ENCODE measurements around the gene RNF151.
A peak's percentile ranks its signal among the peaks of the same experiment; 100 is the strongest.
"Not testable (repeated sequence)": the region's sequence is repeated elsewhere in the genome, so short reads cannot be mapped to it uniquely, and the experiment has no call there.

RNF151 gene

DNA sequence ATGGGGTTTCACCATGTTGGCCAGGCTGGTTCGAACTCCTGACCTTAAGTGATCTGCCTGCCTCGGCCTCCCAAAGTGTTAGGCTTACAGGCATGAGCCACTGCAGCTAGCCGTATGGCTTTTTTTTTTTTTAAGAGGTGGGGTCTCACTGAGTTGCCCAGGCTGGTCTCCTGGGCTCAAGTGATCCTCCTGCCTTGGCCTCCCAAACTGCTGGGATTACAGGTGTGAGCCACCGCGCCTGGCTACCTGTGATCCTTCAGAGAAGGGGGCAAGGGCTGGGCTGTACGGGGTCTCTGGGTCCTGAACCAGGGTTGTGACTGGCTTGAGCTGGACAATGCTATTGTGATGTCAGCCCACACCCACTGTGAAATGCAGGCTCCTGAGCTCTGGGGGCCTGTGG is at the start of gene RNF151:
Gene RNF151 (plus strand): TSS at position 397 of the 400 bp plus-strand sequence. CDS start 26 bp downstream, outside the sequence.
- DNase-seq (ENCODE audit: low read depth in 2 of 2) = no peak

- no peak for DNase-seq (ENCODE audit: low read depth in 2 of 2)
Measured at GRCh38 chr16:1917056-1917664, 49.5 kb upstream of the RNF151 start.

GRCh38 chr16:1917665-1918350 is 48.8 kb upstream of the RNF151 start:
- no peak for DNase-seq (ENCODE audit: low read depth in 2 of 2)

- DNase-seq (ENCODE audit: low read depth in 2 of 2) = no peak
Measured at GRCh38 chr16:1918351-1919326, 48.0 kb upstream of the RNF151 start, which contains the start of gene HS3ST6. Gene HS3ST6, minus strand, starts transcription at chr16:1918415. Its CDS starts 92 bp downstream, at chr16:1918323.

- DNase-seq (ENCODE audit: low read depth in 2 of 2) = no peak
Measured at GRCh38 chr16:1919327-1919998, 47.2 kb upstream of the RNF151 start.

DNA sequence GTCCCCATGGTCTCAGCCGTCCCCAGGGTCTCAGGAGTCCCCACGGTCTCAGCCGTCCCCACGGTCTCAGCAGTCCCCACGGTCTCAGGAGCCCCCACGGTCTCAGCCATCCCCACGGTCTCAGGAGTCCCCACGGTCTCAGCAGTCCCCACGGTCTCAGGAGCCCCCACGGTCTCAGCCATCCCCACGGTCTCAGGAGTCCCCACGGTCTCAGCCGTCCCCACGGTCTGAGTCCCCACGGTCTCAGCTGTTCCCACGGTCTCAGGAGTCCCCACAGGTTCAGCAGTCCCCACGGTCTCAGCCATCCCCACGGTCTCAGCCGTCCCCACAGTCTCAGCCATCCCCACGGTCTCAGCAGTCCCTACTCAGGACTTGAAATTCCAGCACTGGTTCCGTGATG is 46.5 kb upstream of the RNF151 start:
- DNase-seq (ENCODE audit: low read depth in 2 of 2) = not testable (repeated sequence)

- peak in 1 of 2 donors; percentile 26 for DNase-seq (ENCODE audit: low read depth in 2 of 2)
Measured at GRCh38 chr16:1920727-1921171, 45.9 kb upstream of the RNF151 start.

DNA sequence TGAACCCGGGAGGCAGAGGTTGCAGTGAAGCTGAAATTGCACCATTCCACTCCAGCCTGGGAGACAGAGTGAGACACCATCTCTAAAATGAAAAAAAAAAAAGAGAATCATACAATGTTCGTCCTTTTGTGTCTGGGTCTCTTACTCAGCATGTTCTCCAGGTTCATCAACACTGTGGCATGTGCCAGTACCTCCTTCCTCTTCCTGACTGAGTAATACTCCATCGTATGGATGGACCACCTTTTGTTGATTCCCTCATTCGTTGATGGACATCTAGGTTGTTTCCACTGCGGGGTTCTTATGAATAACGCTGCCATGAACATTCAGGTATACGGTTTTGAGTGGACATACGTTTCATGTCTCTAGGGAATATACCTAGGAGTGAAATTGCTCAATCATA is 44.3 kb upstream of the RNF151 start:
- no peak for DNase-seq (ENCODE audit: low read depth in 2 of 2)

DNA sequence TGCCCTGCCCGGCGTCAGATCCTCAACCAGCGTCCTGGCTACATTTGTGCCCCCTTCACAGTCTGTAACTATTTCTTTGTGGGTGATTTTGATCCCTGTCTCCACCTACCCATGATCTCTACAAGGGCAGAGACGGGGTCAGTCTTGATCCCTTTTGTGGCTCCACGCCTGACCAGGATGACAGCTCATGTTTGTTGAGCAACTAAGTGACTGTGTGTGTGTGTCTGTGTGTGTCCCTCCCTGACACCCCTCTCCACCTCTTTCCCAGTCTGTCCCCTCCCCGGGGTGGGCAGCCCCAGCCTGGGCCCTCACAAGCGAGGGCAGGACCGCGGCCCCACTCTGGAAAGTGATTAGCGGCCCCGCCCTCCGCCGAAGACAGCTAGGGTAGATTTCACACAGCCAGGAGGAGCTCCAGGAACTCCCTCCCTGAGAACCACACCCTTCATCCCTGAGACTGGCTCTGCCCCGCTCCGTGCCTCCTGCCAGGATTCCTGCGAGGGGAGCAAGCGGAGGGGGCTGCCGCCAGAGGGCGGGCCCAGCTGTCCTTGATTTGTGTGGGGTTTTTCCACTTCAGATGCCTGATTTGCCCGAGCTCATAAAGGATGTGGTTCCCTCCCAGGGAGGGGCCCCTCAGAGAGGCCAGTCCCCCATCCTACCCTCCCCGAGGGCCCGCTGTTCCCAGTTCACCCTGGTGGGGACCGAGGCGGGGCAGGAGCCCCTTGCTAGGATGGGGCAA is 43.2 kb upstream of the RNF151 start:
- DNase-seq (ENCODE audit: low read depth in 2 of 2) = no peak

DNA sequence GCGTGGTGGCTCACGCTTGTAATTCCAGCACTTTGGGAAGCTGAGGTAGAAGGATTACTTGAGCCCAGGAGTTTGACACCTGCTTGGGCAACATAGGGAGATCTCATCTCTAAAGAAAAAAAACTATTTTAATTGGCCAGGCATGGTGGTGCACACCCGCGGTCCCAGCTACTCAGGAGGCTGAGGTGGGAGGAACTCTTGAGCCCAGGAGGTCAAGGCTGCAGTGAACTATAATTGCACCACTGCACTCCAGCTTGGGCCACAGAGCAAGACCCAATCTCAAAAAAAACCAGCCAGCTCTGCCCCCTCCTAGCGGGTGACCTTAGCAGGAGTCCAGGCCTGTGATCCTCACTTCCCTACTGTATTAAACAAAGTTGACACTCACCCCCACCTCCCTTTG is 42.6 kb upstream of the RNF151 start:
- DNase-seq (ENCODE audit: low read depth in 2 of 2) = no peak

DNA sequence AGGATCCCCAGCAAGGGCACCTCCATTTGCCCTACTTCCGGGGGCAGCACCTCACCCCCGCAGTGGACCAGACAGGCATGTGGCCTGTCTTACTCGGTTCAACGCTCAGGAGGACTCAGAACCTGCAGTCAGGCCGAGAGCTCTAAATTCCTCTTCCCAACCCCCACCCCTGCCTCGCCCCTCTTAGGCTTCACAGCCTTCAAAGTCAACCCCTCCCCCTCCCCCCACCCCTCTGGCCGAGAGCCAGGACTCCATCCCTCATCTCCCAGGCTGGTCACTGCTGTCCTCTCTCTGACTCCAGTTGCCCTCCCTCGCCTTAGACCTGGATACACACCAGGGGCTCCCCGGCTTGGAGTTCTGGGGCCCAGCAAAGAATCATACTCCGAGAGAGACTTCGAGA is 40.4 kb upstream of the RNF151 start:
- DNase-seq (ENCODE audit: low read depth in 2 of 2) = no peak

GRCh38 chr16:1929105-1929504 is 37.6 kb upstream of the RNF151 start:
- no peak for DNase-seq (ENCODE audit: low read depth in 2 of 2)

DNA sequence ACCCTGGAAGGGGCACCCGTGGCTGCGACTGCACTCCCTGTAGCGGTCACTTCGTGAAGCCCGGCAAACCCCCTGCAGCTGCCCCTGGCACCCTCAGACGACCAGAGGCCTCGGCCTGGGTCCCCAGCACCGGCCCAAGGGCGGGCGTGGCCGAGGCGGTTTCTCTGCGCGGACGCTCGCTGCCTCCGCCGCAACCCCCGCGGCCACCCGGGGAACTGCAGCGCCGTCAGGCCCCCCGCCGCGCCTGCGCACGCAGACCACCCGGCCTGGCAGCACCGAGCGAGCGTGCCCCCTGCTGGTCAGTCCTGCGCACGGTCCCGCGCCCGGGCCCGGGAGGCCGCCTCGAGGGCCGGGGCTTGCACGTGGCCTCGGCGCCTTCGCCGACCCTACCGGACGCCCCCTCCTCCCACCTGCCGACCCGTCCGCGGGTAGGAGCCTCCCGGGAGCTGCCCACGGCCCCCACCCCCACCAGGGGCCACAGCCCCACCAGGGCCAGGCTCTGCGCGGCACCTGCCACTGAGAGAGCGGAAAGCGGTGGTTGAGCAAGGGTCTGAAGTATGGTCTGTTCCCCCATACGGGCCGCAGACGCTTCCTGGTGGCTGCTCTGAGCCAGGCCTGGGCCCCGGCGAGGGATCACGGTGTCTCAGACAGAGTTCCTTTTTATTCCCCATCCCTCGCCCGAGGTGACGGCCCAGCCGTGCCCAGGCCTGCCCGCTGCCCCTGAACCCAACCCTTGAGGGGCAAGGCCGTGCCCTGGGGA is 36.9 kb upstream of the RNF151 start:
- DNase-seq (ENCODE audit: low read depth in 2 of 2) = peak; percentile 91 to 93

DNA sequence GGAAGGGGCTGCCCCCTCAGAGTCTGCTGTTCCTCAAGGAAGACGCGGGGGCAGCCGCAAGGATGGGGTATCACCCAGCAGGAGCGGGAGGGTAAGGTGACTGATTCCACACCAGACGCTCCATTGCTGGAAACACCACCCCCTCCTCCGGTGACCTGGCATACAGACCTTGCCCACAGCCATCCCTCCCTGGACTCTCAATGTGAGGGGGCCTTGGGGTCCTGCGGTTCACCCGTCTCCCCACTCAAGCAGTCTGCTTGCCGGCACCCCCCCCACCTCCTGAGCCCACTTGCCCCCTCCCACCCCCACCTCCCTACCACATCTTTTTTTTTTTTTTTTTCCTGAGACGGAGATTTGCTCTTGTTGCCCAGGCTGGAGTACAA is 36.3 kb upstream of the RNF151 start:
- no peak for DNase-seq (ENCODE audit: low read depth in 2 of 2)

GRCh38 chr16:1932050-1933028 is 34.3 kb upstream of the RNF151 start:
- DNase-seq (ENCODE audit: low read depth in 2 of 2) = no peak

GRCh38 chr16:1933097-1933661 is 33.5 kb upstream of the RNF151 start:
- DNase-seq (ENCODE audit: low read depth in 2 of 2) = no peak

DNA sequence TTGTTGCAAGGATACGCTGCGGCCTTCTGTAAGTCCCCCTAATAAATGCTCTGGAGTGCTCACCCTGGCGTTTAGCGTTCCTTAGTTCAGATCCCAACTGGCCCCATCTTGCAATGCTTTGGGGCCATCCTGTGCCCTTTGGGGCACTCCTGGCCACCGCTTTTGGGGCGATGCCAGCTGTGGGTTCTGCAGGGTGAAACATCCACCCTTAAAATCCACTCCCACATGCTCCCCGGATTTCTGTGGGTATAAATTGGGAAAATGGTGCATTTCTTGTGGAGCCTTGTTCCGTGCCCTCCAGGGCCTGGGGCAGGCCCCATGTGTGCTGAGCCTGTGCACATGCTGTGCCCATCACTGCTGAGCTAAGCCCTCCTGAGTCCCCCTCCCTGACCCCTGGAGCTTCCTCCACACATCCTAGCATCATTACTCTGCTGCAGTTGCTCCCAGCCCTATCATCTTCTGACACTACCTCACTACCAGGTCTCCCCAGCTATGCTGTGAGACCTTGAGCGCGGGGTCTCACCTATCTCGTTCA is 29.6 kb upstream of the RNF151 start:
- DNase-seq (ENCODE audit: low read depth in 2 of 2) = no peak

- no peak for DNase-seq (ENCODE audit: low read depth in 2 of 2)
Measured at GRCh38 chr16:1938316-1938715, 28.3 kb upstream of the RNF151 start.

Measured in stimulated activated CD8-positive, alpha-beta memory T cell treated with anti-CD3 and anti-CD28 coated beads, Interleukin-2, amount 100 ng/mL, for 48 hours (primary cell).